NT2/D1 (cell line): ENCODE data around the gene ELAPOR1.

Experiments
- YY1 ChIP-seq: IDR thresholded peaks from 2 replicates; pipeline ENCODE4 v1.6.1; 2011; ENCODE audit not compliant: insufficient read length, insufficient read depth
- ZNF274 ChIP-seq: IDR thresholded peaks from 2 replicates; pipeline ENCODE4 v1.6.1; 2011; ENCODE audit warnings: mild to moderate bottlenecking, low read depth, low read length

DNA sequence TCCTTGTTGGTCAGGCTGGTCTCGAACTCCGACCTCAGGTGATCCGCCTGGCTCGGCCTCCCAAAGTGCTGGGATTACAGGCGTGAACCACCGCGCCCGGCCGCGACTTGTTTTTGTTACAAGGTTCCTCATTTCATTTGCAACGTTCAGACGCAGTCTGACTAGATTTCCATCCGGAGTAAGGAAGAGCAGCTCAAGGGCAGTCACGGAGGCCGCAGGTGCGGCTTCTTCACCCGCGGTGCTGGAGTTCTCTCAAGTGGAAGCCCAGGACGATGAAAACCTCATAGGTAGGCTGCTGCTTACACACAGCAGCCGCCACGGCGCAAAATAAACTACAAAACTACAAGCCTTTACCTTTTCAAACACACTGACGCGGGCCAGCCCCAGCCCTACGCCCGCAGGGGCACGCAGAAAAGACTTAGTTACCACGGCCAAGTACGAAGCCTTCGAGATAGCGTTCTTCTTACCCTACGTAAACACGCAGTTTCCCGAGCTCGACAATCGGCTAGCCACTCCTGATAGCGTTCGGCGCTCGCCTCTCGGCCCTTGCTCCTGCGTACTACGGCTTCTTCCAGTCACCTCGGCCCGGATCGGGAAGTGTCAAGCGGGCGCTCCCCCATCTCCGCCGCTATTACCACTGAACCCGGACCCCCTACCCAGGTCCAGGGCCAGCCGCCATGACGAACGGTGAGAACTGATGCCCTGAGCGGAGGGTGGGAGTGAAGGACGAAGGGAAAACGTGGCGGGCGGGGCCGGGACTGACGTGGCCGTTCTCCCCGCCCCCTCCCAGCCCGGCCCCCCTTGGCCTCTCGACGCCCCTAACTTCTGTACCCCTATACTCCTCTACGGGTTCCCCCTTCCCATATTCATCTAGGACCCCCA lies 23.5 kb upstream of the ELAPOR1 start, which contains the start of gene TMEM167B:
- TF ChIP-seq ZNF274 (no peak), YY1 (no peak)
